Cerebellar nuclear complex (tissue), 1 donor: ENCODE results near the gene DNMT3L.
"Not testable (repeated sequence)": the region's sequence is repeated elsewhere in the genome, so short reads cannot be mapped to it uniquely, and the experiment has no call there.

ENCODE experiments used
- DNase-seq, 2 experiments: peaks; one replicate each; lab custom pipeline; 2025; lab: John Stamatoyannopoulos, UW

Gene DNMT3L

DNA sequence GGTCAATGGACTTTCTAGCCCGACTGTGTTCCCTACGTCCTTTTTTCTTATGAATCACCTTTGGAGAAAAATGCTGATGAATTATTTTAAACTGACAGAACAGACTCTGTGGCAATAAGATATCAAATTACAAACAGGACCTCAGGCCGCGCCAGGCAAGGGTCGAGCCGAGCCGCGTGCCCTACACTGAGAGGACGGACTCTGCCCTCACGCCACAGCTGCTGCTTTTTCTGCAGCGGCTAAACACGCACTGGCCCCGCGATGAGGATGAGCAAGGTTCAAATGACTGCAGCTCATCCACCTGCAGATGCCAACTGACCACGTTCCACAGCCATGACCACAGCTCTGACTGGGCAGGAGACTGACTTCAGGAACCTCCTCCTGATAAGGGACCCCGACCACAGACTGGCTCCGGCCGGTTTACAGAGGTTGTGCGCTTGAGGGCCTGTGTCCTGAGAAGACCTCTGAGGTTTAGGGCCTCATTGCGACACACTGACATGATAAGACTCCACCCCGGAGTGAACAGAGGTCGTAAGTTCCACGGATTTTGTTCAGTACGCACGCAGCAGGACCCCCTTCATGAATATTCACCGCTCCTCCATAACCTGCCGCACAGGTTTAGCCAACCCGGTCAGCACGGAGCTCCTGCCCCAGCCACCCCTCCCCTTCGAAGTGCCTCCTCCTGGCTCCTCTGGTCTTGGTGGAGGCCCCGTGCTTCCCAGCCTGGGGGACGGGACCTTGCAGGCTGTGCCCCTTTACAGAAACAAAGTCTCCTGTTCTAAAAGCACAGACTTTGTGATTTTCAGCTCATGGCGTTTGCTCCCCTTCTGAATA is 12.3 kb downstream of the DNMT3L start:
- DNase-seq, result not testable (repeated sequence)

DNA sequence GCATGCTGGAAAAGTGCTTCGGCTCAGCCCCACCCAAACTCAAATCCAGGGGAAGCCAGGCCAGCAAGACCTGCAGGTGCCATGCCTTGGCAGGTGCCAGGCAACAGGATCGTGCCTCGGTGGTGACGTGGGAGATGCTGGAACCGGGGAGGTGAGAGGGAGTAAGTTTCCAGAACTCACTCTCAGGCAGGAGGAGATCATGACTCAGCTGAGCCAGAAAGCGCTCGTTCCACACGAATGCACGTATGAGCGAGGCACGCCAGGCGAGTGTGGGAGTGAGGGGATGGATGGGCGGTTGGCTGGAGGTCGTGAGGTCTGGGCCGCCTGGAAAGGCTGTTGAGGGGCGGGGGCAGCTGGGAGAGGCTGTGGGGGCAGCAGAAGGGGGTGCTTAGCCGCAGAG is 13.8 kb downstream of the DNMT3L start:
- DNase-seq, result not testable (repeated sequence)

DNA sequence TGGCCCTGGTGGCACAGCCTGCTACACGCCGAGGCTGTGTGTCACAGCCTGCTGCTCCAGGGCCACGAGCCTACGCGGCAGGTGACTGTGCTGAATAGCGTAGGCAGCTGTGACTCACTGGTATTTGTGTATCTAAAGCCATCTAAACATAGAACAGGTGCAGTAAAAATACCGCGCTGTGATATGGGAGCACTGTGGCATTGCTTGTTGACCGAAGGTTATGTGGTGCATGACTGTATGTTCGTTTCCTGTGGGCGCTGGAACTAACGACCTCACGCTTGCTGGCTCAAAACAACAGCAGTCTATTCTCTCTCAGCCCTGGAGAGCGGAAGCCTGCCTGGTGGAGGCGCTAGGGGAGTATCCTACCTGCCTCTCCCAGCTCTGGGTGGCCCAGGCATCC is 17.7 kb downstream of the DNMT3L start:
- not testable (repeated sequence) for DNase-seq

DNA sequence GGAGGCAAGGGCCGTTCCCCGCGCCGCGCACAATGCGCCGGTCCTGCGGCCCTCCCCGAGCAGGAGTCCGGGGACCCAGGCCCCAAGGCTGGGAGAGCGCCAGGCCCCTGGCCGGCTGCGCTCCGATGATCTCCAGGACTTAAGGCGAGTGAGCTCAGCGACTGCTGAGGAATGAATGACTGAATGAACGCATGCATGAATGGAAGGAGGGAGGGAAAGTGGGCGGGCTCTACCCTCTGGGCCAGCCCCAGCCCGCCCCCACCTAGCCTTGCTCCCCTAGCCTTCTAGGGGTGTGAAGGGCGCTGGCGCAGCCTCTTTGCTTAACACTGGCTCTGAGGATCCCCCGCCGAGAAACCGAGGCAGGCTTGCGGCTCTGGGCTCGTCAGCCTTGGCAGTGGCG is 20.4 kb downstream of the DNMT3L start:
- DNase-seq, result not testable (repeated sequence)

DNA sequence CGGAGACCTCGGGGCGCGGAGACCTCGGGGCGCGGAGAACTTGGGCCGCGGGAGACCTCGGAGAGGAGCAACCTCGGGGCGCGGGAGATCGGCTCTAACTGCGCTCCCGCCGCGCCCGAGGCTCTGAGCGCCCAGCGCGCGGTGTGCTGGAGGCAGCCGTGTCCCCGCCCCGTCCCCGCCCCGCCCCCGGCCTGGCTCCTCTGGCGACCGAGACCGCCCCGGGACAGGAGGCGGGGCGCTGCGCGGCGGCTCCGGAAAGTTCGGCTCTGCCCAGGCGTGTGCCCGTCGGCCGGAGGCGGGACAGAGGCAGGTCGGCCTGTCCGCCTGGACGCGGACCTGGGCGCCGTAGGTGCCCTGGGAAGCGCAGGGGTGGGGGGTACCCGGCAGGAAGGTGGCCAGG is 20.9 kb downstream of the DNMT3L start, which contains the start of gene ICOSLG:
Gene ICOSLG, minus strand, starts transcription at position 102 of the 400 bp plus-strand sequence. CDS start 126 bp downstream, outside the sequence.
- DNase-seq, result not testable (repeated sequence)

DNA sequence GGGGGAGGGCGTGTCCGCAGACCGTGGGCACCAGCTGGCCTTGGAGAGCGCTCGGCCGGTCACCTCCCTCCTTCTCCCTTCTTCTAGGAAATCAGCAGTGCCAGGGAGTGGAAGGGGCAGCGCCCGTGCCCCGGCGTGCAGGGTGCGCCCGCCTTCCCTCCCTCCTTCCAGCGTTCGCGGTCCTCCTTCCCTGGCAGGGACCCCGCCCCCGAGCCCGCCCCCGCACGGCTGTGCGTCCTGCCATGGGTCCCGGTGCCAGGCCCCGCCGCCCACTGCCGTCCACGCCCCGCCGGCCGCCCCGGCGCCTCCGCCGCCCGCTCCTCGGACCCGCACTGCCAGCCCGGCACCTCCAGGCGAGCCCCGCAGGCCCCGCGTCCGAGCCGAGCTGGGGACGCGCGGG is 21.3 kb downstream of the DNMT3L start:
- not testable (repeated sequence) for DNase-seq

DNA sequence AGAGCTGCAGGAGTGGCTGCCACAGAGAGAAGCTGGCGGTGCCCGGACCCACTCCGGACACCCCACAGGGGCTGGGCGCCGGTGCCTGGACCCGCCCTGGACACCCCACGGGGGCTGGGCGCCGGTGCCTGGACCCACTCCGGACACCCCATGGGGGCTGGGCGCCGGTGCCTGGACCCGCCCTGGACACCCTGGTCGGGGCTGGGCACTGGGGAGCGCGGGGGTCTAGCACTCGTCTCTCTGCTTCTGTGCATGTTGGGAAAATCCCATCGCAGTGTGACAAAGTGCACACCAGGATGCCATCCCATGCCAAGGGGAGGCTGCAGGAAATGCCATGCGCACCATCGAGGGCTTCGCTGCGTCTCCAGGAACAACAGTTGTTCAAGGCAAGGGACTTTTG is 32.1 kb downstream of the DNMT3L start:
- not testable (repeated sequence) for DNase-seq

DNA sequence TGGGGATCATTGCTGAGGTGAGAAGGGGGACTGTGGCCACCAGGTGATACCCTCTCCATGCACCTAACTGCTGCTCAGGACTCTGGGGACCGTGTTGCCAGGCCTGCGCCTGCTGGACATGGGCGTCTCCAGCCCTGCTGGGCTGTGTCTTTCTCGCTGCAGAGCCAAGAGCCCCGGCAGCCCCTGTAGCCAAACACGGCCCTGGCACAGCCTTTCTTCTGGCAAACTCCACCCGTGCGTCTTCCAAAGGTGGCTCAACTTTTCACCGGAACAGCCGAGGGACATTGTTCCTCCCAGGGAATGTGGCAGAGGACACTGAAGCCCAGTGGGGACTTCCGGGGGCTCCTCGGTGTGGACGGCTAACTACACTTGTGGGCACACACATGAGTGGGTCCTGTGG is 33.6 kb downstream of the DNMT3L start:
- not testable (repeated sequence) for DNase-seq

DNA sequence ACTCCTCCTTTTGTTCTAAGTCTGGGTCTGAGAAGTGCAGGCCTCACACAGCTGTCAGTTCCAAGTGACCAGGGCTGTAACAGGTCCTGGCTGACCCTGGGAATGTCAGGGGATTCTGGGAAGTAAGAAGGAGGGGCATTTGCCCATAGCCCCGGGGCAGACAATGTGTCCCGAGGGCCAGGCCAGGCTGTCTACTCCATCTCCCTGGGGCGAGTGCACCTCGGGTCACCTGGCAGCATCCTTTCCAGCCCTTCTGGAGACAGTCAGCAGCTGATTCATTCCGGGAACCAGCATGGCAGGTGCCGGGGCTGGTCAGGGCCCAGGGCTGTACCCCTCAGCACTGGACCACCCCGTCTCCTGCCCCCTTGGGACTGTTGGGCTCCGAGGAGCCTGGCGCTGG is 34.1 kb downstream of the DNMT3L start:
- DNase-seq, result not testable (repeated sequence)

DNA sequence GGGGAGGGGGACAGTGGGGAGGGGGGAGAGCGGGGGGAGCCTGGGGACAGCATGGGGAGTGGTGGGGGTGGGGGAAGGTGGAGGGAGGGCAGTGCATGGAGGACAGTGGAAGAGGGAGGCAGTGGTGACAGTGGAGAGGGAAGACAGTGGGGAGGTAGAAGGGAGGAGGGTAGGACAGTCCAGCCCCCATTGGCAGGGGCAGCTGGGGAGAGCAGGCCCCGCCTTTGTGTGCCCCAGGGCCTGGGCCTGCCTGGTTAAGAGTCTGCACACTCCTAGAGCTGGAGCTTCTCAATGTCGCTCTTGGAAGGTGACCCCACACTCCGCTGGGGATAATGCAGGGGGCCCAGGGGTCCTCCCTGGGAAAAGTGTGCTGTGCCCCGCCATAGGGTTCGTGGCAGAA is 36.1 kb downstream of the DNMT3L start:
- not testable (repeated sequence) for DNase-seq

DNA sequence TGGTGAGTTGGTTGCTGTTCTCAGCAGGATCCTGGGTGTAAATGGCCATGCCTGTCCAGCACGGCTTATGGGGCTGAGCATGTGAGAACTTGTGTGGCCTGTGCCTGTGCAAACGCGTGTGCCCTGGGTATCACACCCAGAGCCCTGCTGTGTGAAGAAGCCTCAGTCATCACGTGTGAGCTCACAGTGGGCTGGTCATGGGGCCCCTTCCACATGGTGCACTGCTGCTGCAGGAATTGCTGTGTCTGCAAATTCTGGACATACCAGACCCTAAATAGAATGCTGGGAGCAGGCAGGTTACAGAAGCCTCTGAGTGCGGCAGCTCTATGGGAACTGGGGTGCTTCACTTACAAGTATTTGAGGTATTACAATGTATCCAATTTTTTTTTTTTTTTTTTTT is 38.4 kb downstream of the DNMT3L start:
- not testable (repeated sequence) for DNase-seq

DNA sequence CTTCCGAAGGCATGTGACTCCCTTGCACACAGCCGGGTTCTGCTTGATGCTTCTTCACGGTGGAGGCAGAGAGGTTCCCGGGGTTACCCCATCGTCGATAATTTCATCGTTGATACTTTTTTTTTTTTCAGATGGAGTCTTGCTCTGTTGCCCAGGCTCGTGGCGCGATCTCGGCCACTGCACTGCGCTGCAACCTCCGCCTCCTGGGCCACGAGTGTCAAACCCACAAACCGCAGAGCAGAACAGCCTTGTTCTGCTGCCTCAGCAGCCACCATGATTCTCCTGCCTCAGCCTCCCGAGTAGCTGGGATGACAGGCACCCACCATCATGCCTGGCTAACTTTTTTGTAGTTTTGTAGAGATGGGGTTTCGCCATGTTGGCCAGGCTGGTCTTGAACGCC is 41.0 kb downstream of the DNMT3L start:
- DNase-seq, result not testable (repeated sequence)

DNA sequence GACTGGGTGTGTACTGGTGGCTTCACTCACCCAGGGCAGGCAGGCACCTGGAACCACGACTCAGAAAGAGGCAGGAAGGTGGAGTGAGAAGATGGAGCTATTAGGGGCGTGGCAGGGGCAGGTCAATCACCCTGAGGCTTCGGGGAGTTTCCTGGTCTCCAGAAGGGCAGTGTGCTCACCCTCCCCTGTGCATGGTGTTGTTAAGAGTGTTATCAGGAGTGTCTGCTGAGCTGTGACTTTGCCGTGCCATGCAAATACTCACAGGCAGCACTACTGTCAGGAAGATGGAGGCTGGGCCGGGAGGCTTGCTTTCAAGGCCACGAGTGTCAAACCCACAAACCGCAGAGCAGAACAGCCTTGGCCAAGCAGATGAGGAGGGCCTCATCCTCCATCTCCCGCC is 43.2 kb downstream of the DNMT3L start:
- DNase-seq, result not testable (repeated sequence)

DNA sequence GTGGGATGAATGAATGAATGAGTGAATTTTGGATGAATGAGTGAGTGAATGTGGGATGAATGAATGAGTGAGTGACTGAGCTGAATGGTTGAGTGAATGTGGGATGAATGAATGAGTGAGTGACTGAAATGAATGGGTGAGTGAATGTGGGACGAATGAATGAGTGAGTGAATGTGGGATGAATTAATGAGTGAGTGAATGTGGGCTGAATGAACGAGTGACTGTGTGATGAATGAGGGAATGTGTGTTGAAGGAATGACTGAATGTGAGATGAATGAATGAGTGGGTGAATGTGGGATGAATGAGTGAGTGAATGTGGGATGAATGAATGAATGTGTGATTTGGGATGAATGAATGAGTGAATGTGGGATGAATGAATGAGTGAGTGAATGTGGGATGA is 49.7 kb downstream of the DNMT3L start:
- not testable (repeated sequence) for DNase-seq

DNA sequence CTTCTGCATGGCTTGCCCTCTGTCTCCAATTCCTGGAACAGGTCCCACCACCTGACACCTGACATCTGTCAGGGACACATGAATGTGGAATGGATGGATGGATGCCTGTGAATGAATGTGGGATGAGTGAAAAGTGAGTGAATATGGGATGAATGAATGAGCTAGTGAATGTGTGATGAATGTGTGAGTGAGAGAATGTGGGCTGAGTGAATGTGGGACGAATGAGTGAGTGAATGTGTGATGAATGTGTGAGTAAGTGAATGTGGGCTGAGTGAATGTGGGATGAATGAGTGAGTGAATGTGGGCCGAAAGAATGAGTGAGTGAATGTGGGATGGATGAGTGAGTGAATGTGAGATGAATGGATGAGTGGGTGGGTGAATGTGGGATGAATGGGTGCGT is 50.1 kb downstream of the DNMT3L start:
- DNase-seq, result not testable (repeated sequence)

DNA sequence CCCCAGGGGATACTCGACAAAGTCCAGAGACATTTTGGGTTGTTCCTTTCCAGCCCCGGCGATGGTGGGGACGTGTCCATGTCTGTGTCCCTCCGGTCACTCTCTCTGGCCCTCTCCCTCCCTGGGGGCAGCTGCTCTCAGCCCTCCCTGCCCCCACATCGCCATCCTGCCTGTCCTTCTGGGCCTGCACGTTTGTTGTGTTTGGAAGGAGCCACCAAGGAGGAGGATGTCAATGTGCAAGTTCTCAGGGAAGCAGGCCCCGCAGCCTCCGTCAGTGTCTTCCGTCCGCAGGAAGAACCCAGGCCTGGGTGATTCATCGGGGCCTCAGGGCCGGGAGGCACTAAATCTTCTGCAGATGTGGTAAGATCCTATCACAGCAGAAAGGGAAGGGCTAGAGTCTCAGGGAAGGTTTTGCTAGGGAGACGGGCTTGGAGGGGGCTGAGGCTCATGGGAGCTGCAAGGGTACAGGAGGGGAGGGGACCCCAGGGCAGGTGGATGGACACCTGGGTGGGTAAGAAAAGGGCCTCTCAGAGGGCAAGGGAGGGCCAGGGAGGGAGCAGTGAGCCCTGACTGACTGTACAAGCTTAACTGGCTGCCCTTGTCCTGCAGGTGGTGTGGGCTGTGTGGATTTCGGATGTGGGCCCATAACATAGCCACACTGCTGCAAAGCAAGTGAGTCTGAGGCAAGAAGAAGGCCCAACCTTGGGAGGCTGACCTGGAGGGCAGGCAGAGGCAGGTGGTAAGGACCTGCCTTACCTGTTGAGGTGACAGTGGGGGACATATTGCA is 53.6 kb downstream of the DNMT3L start:
- not testable (repeated sequence) for DNase-seq

DNA sequence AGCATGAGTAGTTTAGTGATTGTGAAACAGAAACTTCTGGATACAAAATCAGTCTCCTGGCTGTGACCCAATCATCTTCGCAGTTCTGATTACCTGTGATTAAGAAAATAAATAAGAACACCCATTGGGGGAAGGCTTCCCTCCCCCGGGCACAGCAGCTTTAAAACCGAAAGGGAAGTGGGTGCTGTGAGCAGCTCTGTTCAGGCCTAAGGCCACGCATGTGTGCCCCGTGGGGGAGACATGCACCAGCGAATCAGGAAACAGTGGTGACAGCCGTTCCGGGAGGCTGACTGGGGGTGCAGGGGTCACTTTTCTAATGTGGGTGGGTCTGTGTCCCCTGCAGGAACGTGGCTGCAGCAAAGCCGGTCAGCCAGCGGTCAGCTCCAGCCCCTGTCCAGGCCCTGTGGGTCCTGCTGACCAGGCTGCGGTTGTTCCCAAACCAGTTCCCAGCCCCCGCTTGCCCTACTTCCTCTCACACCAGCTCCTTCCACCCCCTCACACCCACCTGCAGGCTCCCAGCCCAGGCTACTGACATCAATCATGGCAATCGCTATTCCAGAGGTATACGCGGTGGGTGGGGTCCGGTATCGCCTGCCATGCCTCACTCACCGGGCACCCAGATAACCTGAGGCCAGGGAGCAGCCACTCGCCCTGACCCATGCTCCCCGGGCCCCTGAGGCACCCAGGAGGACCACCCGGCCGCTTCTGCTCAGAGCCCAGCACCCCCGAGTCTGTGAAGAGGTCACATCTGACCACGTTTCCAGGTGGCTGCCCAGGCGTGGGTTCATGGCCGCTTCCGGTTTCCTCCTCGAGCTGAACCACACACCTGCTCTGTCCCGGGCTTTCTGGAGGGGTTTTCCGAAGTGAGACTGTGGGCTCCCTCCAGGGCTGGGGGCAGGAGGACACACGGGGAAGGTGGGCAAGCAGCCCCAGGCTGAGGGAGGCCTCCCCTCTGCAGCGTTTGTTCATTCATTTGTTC is 54.7 kb downstream of the DNMT3L start:
- DNase-seq, result not testable (repeated sequence)

DNA sequence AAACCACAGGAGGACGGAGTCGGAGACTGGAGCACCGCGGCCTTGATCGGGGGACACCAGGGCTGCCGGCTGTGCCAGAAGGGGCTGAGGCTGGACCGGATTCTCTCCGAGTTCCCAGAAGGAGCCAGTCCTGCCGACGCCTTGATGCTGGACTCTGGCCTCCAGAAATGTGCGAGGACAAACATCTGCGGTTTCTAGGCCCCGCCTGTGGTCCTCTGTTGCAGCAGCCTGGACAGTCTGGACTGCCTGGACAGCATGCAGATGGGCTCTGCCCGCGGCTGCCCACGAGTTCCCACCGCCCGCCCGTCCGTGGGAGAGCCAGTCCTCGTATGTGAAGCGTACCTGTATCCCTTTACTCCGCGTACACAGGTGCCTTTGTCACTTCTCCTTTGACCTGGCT is 55.5 kb downstream of the DNMT3L start:
- DNase-seq, result not testable (repeated sequence)

DNA sequence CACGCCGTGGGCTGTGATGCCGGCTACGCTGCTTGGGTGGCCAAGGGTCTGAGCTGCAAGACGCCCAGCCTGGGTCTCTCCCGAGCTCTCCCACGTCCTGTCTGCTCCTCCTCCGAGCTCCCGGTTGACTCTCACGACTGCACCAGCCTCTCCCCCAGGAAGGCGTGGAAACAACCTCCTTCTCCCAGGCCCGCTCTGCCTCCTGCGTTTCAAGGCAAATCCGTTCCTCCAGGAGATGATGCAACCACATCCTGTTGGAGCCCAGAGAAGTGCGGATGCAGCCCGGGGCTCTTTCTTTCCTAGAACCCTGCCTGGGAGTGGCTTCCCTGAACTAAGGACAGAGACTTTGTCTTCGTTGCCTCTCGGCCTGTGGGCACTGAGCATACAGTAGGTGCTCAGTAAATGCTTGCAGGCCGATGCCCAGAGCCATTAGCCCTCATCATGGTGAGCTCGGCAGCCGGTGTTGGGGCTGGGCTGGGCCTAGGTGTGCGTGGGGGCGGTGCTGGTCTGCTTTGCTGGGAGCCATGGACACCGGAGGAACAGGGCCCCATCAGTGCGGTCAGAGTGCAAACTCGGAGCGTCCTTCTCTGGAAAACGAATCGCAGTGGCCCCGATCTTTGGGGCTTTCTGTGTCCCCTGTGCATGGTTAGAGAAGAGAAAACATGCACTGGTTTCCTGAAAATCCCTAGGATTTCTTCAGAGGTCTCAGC is 59.0 kb downstream of the DNMT3L start:
- not testable (repeated sequence) for DNase-seq

DNA sequence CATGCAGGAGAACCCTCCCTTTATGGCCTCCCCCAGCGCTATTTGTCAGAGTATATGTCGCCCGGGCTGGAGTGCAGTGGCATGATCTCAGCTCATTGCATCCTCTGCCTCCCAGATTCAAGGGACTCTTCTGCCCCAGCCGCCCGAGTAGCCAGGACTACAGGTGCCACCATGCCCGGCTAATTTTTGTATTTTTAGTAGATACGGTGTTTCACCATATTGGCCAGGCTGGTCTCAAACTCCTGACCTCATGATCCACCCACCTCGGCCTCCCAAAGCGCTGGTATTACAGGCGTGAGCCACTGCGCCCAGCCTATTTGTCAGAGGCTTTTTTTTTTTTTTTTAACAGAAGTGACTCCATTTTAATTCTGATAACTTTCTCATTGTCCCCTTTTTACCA is 61.7 kb downstream of the DNMT3L start:
- DNase-seq, result not testable (repeated sequence)

DNA sequence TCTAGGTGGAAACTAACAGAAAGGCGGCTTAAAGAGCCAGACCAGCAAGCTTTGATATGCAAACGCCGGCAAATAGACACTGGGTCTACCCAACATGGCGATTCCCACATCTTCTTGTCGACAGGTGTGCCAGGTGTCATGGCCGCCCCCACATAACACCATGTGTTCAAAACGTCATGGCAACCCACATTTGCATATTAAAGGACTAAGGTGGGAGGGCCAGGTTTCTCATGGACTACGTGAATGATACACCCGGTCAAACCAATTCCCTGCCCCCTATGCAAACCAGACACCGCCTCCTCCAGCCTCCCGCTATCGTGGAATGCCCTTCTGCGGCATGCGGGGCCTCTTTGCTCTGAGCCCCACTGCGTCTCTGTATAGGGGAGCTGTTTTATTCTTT is 62.2 kb downstream of the DNMT3L start:
- DNase-seq, result no peak
